CD4-positive, alpha-beta memory T cell (primary cell): ENCODE data around the gene PDLIM1. TPM values are rescaled to one million over a fixed set of nuclear protein-coding genes. Genes with fewer than 3 reads are reported as not detected.

Experiments used
- CTCF ChIA-PET: fragments of 350-600 bp; sonication (Branson Sonifier 250); formaldehyde crosslinking; loops from one replicate; lab custom pipeline; 2021; ENCODE audit warnings: inconsistent platforms; ENCODE audit not compliant: partially characterized antibody; lab: Charles Lee
- POLR2A ChIA-PET: fragments of 350-600 bp; sonication (Branson Sonifier 250); formaldehyde crosslinking; loops from one replicate; lab custom pipeline; 2021; ENCODE audit not compliant: partially characterized antibody; lab: Charles Lee
- DNase-seq, 5 donors: peaks; one replicate each; pipeline versions ENCODE4 v3.0.0 to v3.0.0-alpha.2; 2020 to 2022; ENCODE audit warnings: mixed read lengths in 1 of 5
- H3K27ac ChIP-seq: one replicate; pipeline ENCODE4 v1.7.0; 2013; ENCODE audit warnings: low read depth, low read length
- H3K27me3 ChIP-seq: 2 replicates; pipeline ENCODE4 v1.7.0; 2013; ENCODE audit warnings: mild to moderate bottlenecking, low read length, moderate library complexity; ENCODE audit not compliant: insufficient read depth
- H3K36me3 ChIP-seq: 2 replicates; pipeline ENCODE4 v1.7.0; 2013; ENCODE audit warnings: mild to moderate bottlenecking, low read length, moderate library complexity; ENCODE audit not compliant: insufficient read depth
- H3K4me1 ChIP-seq: 2 replicates; pipeline ENCODE4 v1.7.0; 2013; ENCODE audit warnings: mild to moderate bottlenecking, low read length, moderate library complexity; ENCODE audit not compliant: insufficient read depth
- H3K4me3 ChIP-seq, 2 donors: one replicate each; pipeline ENCODE4 v1.7.0; 2013; ENCODE audit warnings: low read length in 2 of 2, mild to moderate bottlenecking in 1 of 2
- H3K9me3 ChIP-seq, 2 donors: one replicate each; pipeline ENCODE4 v1.7.0; 2013; ENCODE audit warnings: low read length in 2 of 2, control low read depth in 1 of 2; ENCODE audit not compliant: control insufficient read depth in 1 of 2
- H3K27ac Mint-ChIP-seq, 7 donors: one replicate each; pipeline ENCODE4 v1.8.0; 2020 to 2021; ENCODE audit warnings: mixed read lengths in 7 of 7, mild to moderate bottlenecking in 6 of 7, inconsistent platforms in 3 of 7, moderate library complexity in 3 of 7
- H3K27me3 Mint-ChIP-seq, 2 donors: one replicate each; pipeline ENCODE4 v1.8.0; 2020 to 2021; ENCODE audit warnings: mixed read lengths in 2 of 2
- H3K36me3 Mint-ChIP-seq, 2 donors: one replicate each; pipeline ENCODE4 v1.8.0; 2020 to 2021; ENCODE audit warnings: mixed read lengths in 2 of 2, inconsistent platforms in 1 of 2, mild to moderate bottlenecking in 1 of 2
- H3K4me1 Mint-ChIP-seq, 4 donors: one replicate each; pipeline ENCODE4 v1.8.0; 2020 to 2021; ENCODE audit warnings: mixed read lengths in 4 of 4, mild to moderate bottlenecking in 1 of 4
- H3K4me3 Mint-ChIP-seq, 8 donors: one replicate each; pipeline ENCODE4 v1.8.0; 2020 to 2021; ENCODE audit warnings: mixed read lengths in 8 of 8, mild to moderate bottlenecking in 7 of 8, moderate library complexity in 6 of 8, inconsistent platforms in 3 of 8
- H3K9me3 Mint-ChIP-seq, 8 donors: one replicate each; pipeline ENCODE4 v1.8.0; 2020 to 2021; ENCODE audit warnings: mixed read lengths in 8 of 8, mild to moderate bottlenecking in 5 of 8, inconsistent platforms in 3 of 8, moderate library complexity in 1 of 8
- intact Hi-C: fragments of 100-400 bp; cut with micrococcal nuclease; formaldehyde crosslinking; loops from one replicate; pipeline ENCODE4 v1.15.1; 2023
- polyA plus RNA-seq, 2 donors: library from polyadenylated mRNA; unstranded; fragments of 300-500 nt; fragmentation: Illumina TruSeq; gene quantifications; one replicate each; pipeline ENCODE4 v1.2.3, GENCODE V29; 2021
- total RNA-seq, 2 experiments: library from RNA; stranded (reverse); gene quantifications; one replicate each; pipeline ENCODE4 v1.2.3, GENCODE V29; 2021

Gene PDLIM1
- total and polyA plus RNA-seq, 4 experiments from 2014 or later, result 0.90 to 7.3 (median 1.4) TPM

DNA sequence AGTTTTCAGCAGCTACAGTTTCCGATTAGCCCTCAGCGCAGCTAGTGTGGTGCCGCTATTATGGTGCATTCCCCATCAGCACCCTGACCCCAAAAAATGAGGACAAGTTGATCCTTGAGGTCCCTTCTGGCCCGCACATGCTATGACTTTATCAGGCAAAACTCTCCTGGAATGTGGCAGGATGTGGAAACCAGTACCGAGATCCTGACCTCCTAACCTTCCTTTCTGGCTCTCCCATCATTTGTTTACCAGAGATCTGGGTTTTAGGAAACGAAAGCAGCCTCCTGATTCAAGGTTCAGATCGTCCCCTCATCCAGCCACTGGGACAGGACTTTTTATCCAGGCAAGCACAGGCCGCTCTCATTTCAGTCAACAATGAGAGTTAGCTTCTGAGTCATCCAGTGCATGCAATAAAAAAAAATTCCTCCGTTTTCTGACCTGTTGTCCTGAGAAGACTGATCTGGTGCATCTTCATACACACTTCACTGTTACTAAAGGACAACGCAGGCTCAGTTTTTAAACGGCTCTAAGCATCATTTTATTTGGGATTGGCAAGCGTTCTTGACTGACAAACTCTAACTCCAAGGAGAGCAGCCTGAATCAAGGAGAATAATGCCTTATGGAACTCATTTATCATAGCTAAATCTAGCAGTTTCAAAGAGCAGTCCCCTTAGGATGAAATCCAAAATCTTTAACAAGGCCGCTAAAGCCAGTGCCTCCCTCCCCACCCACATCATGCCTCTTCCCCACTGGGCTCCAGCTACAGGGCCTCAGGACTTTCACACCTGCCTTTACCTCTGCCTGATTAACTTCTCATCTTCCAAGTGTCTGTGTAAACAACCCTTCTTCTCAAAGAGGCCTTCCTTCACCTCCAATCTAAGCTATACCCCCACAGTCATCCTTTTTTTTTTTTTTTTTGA is 17.1 kb downstream of the PDLIM1 start:
- Mint-ChIP-seq H3K27me3 (peaks cover 3 to 8% of the 10 kb centered on the region in 2 donors), H3K4me1 (no peaks in the 10 kb centered on the region), H3K27ac (no peak overlapping the region), H3K9me3 (peaks cover 0 to 4% (median 0%) of the 10 kb centered on the region in 8 donors), H3K4me3 (no peak overlapping the region), H3K36me3 (no peaks in the 10 kb centered on the region)
- no peak overlapping the region for H3K27ac ChIP-seq
- DNase-seq, result no peak
- ChIA-PET CTCF (no interaction called here), POLR2A (no interaction called here)
- no peaks in the 10 kb centered on the region for H3K27me3 ChIP-seq
- H3K36me3 ChIP-seq, result no peaks in the 10 kb centered on the region
- H3K9me3 ChIP-seq, result no peaks in the 10 kb centered on the region
- H3K4me1 ChIP-seq, result no peaks in the 10 kb centered on the region
- no peak overlapping the region for H3K4me3 ChIP-seq
- intact Hi-C loops, result no loop called here

DNA sequence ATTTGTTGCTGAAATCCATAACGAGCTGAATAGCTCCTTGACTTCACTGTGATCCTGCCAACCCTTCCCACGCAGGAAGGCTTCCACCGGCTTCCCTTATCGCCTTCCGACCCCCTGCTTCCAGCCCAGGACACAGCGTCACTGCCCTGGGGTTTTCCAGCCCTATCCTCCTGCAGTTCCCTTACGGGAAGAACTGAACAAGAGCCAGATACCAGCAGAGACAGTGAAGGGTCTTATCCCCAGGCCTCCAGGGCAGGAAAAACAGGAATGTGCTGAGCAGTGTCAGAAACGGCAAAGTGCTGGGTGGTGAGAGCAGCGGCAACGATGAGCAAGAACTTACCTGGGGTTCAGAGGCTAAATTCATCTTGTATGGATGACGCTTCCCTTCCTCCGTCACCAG is 22.4 kb downstream of the PDLIM1 start:
- no peak overlapping the region for H3K4me3 Mint-ChIP-seq
- Histone ChIP-seq H3K4me1 (no peaks in the 10 kb centered on the region), H3K4me3 (no peak overlapping the region), H3K27ac (no peak overlapping the region), H3K36me3 (no peaks in the 10 kb centered on the region), H3K9me3 (no peaks in the 10 kb centered on the region), H3K27me3 (no peaks in the 10 kb centered on the region)
- H3K27ac Mint-ChIP-seq, result peak overlapping the region in 1 of 7 donors; percentile 79
- no peaks in the 10 kb centered on the region for H3K9me3 Mint-ChIP-seq
- peaks cover 0 to 7% (median 3%) of the 10 kb centered on the region in 4 donors for H3K4me1 Mint-ChIP-seq
- CTCF ChIA-PET, result no interaction called here
- POLR2A ChIA-PET, result no interaction called here
- no peaks in the 10 kb centered on the region for H3K36me3 Mint-ChIP-seq
- H3K27me3 Mint-ChIP-seq, result peaks cover 0 to under 1% of the 10 kb centered on the region in 2 donors
- intact Hi-C loops, result no loop called here
- DNase-seq, result no peak

DNA sequence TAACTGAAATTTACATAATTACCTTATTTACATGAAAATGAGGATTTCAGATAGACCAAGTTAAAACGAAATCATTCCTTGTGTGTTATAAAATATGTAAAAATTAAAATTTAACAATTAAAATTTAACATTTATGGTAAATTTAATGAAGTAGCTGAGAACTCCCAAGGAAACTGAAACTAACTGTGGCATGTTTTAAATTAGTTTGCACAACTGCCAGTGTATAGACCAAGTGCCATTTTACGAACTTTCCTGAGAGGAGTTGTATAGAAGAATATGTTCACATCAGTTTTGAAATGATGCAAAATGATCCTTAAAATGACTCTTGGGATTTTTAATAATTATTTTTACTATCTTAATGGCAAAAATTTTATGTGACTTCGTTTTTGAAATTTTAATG is 23.6 kb downstream of the PDLIM1 start:
- Mint-ChIP-seq H3K27me3 (no peaks in the 10 kb centered on the region), H3K36me3 (no peaks in the 10 kb centered on the region), H3K27ac (no peak overlapping the region), H3K9me3 (no peaks in the 10 kb centered on the region), H3K4me3 (no peak overlapping the region), H3K4me1 (peaks cover 0 to 7% (median 3%) of the 10 kb centered on the region in 4 donors)
- ChIA-PET CTCF (no interaction called here), POLR2A (no interaction called here)
- Histone ChIP-seq H3K27ac (no peak overlapping the region), H3K9me3 (no peaks in the 10 kb centered on the region), H3K4me3 (no peak overlapping the region), H3K27me3 (no peaks in the 10 kb centered on the region), H3K36me3 (no peaks in the 10 kb centered on the region), H3K4me1 (no peaks in the 10 kb centered on the region)
- intact Hi-C loops, result no loop called here
- no peak for DNase-seq

DNA sequence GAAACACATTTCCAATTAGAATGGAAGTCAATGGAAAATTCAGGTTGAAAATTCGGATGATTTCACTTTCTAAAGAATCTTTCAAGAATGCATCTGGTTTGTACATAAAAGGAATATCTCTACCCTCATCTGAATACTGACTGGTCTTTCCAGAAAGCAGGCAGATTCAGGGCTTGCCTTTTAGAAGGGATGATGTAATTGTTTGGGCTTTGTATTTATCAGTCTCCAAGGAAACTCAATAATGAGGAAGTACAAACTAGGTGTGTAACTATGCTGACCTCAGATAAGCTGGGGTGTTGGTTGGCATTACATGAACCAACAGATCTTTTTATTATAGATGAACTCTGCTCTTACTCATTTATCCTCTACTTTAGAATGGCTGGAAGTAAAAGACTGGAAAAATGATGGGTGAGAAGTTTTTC is 24.1 kb downstream of the PDLIM1 start:
- Mint-ChIP-seq H3K4me1 (peaks cover 0 to 7% (median 3%) of the 10 kb centered on the region in 4 donors), H3K27me3 (no peaks in the 10 kb centered on the region), H3K4me3 (no peak overlapping the region), H3K36me3 (no peaks in the 10 kb centered on the region), H3K9me3 (no peaks in the 10 kb centered on the region), H3K27ac (peak overlapping the region in 4 of 7 donors; percentile 3 to 69 (median 41))
- Histone ChIP-seq H3K27me3 (no peaks in the 10 kb centered on the region), H3K9me3 (no peaks in the 10 kb centered on the region), H3K27ac (no peak overlapping the region), H3K36me3 (no peaks in the 10 kb centered on the region), H3K4me3 (no peak overlapping the region), H3K4me1 (no peaks in the 10 kb centered on the region)
- peak in 3 of 5 donors; percentile 14 to 35 (median 19) for DNase-seq
- intact Hi-C loops, result no loop called here
- POLR2A ChIA-PET, result no interaction called here
- CTCF ChIA-PET, result no interaction called here

DNA sequence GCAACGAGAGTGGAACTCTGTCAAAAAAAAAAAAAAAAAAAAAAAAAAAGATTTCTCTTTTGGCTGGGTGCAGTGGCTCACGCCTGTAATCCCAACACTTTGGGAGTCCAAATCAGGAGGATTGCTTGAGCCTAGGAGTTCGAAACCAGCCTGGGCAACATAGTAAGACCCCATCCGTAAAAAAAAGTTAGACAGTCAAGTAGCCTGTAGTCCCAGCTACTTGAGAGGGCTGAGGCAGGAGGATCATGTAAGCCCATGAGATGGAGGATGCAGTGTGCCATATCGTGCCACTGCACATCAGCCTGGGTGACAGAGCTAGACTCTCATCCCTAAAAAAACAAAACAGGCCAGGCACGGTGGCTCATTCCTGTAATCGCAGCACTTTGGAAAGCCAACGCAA is 25.2 kb downstream of the PDLIM1 start:
- ChIA-PET POLR2A (no interaction called here), CTCF (no interaction called here)
- no peak overlapping the region for H3K4me3 Mint-ChIP-seq
- Histone ChIP-seq H3K9me3 (no peaks in the 10 kb centered on the region), H3K4me1 (no peaks in the 10 kb centered on the region), H3K27ac (no peak overlapping the region), H3K36me3 (no peaks in the 10 kb centered on the region), H3K27me3 (no peaks in the 10 kb centered on the region), H3K4me3 (no peak overlapping the region)
- peaks cover 0 to 7% (median 3%) of the 10 kb centered on the region in 4 donors for H3K4me1 Mint-ChIP-seq
- H3K9me3 Mint-ChIP-seq, result no peaks in the 10 kb centered on the region
- no peaks in the 10 kb centered on the region for H3K36me3 Mint-ChIP-seq
- intact Hi-C loops, result no loop called here
- no peaks in the 10 kb centered on the region for H3K27me3 Mint-ChIP-seq
- no peak overlapping the region for H3K27ac Mint-ChIP-seq
- no peak for DNase-seq

DNA sequence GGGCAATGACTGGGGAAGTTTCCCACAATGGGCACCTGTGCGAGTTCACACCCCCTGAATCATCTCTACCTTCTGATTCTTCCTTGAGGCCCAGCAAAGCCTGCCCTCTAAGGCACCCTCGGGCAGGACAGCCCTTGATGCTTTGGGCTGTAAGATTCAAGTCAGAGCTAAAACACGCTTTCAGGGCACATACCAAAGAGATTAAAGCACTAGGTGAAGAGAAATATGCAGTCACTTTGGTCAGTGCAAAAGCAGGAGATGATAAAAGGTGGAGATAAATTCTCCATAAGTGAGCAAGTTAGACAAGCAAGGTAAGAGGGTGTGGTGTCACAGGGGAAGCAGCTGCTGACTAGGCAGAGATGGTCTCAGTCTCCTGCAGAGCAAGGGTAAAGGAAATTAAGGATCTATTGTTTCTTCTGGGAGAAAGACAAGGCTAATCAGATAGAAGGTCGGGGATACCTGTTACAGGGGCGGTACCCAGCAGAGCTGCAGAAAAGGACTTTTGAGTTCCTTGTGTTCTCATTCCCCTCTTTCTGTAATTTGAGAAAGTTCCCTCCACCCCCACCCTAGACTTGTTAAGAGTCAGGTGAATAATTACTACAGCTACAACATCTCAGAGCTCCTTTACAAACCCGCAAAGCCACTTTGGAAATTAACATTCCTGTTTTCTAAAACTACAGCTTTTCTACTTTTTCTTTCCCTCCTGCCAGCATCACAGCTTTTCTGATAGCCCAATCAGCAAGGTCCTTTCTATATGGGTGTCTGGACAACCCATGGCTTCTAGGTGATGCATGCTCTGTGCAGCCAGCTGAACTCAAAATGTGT is 26.4 kb downstream of the PDLIM1 start:
- H3K27me3 ChIP-seq, result no peaks in the 10 kb centered on the region
- DNase-seq, result no peak
- H3K27ac ChIP-seq, result no peak overlapping the region
- peak overlapping the region in 1 of 7 donors; percentile 6 for H3K27ac Mint-ChIP-seq
- intact Hi-C loops, result no loop called here
- no peaks in the 10 kb centered on the region for H3K4me1 ChIP-seq
- H3K36me3 Mint-ChIP-seq, result no peaks in the 10 kb centered on the region
- no peaks in the 10 kb centered on the region for H3K9me3 Mint-ChIP-seq
- H3K4me3 Mint-ChIP-seq, result no peak overlapping the region
- H3K36me3 ChIP-seq, result no peaks in the 10 kb centered on the region
- ChIA-PET POLR2A (no interaction called here), CTCF (interaction anchor here (1.1 to 1.5 kb wide), 2 partner anchors 20 to 167 kb away, joined by 3 to 4 read pairs; no protein-coding TSS in a partner anchor)
- H3K4me1 Mint-ChIP-seq, result peaks cover 0 to 7% (median 3%) of the 10 kb centered on the region in 4 donors
- no peak overlapping the region for H3K4me3 ChIP-seq
- no peaks in the 10 kb centered on the region for H3K9me3 ChIP-seq
- H3K27me3 Mint-ChIP-seq, result no peaks in the 10 kb centered on the region

DNA sequence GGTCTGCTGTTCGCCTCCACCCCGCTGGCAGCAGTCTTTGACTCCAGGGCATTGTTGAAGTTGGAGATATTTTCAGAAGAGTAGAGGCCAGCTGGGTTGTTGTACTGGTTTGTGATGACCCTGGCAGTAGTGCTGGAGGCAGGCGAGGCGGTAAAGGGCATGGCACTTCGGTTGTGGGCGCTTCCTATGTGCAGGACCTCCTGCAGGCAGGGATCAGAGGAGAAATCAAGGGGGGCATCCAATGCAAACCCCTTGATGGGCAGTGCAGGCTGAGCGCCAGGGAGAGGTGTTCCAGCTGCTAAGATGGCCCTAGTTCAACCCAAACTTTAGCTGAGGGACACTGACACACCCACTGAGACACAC is 27.0 kb downstream of the PDLIM1 start:
- H3K36me3 ChIP-seq, result no peaks in the 10 kb centered on the region

More for the DNA sequence above, 27.0 kb downstream of the PDLIM1 start:
- H3K9me3 ChIP-seq, result no peaks in the 10 kb centered on the region
- ChIA-PET CTCF (interaction anchor here (1.1 to 1.5 kb wide), 2 partner anchors 20 to 167 kb away, joined by 3 to 4 read pairs; no protein-coding TSS in a partner anchor), POLR2A (no interaction called here)
- H3K4me3 ChIP-seq, result no peak overlapping the region
- H3K4me1 Mint-ChIP-seq, result peaks cover 0 to 7% (median 3%) of the 10 kb centered on the region in 4 donors
- H3K4me1 ChIP-seq, result no peaks in the 10 kb centered on the region
- no peak overlapping the region for H3K27ac Mint-ChIP-seq
- H3K27me3 ChIP-seq, result no peaks in the 10 kb centered on the region
- no peaks in the 10 kb centered on the region for H3K27me3 Mint-ChIP-seq
- H3K27ac ChIP-seq, result no peak overlapping the region
- H3K4me3 Mint-ChIP-seq, result no peak overlapping the region
- intact Hi-C loops, result no loop called here
- H3K9me3 Mint-ChIP-seq, result no peaks in the 10 kb centered on the region
- no peak for DNase-seq
- no peaks in the 10 kb centered on the region for H3K36me3 Mint-ChIP-seq
